Measurements from ENCODE around the gene MIDN. TPM values are rescaled to one million over a fixed set of nuclear protein-coding genes. Genes with fewer than 3 reads are reported as not detected.

The MIDN gene
- total RNA-seq, 1 donor from 2014 or later = 68.3 TPM

- Mint-ChIP-seq H3K4me1 (ENCODE audit: low read depth) (peaks cover 77% of the 10 kb centered on the region), H3K4me3 (ENCODE audit: unreplicated experiment) (peak within 1 kb of the TSS; percentile 84), H3K36me3 (ENCODE audit: low read depth) (peaks cover 33% of the 10 kb centered on the region), H3K9me3 (ENCODE audit: low read depth) (no peaks in the 10 kb centered on the region), H3K27me3 (ENCODE audit: low read depth) (no peaks in the 10 kb centered on the region), H3K27ac (ENCODE audit: unreplicated experiment) (peak within 1 kb of the TSS; percentile 93)
- no peak for TF ChIP-seq CTCF (IDR thresholded peaks at IDR 0.05)
- DNase-seq (ENCODE audit: low spot score) = peak; percentile 100
Measured at GRCh38 chr19:1269065-1269477, 20.7 kb downstream of the MIDN start, which contains the start of gene CIRBP. CIRBP (plus strand) TSS chr19:1269332; CDS start chr19:1270934, 1,602 bp downstream.

GRCh38 chr19:1269478-1270212 lies 21.3 kb downstream of the MIDN start:
- peak overlapping the region; percentile 93 for H3K27ac Mint-ChIP-seq (ENCODE audit: unreplicated experiment)
- peak overlapping the region; percentile 84 for H3K4me3 Mint-ChIP-seq (ENCODE audit: unreplicated experiment)
- no peaks in the 10 kb centered on the region for H3K9me3 Mint-ChIP-seq (ENCODE audit: low read depth)
- DNase-seq (ENCODE audit: low spot score) = no peak
- H3K36me3 Mint-ChIP-seq (ENCODE audit: low read depth) = peaks cover 33% of the 10 kb centered on the region
- peak; percentile 23 for TF ChIP-seq CTCF (IDR thresholded peaks at IDR 0.05)
- H3K4me1 Mint-ChIP-seq (ENCODE audit: low read depth) = peaks cover 76% of the 10 kb centered on the region
- no peaks in the 10 kb centered on the region for H3K27me3 Mint-ChIP-seq (ENCODE audit: low read depth)

GRCh38 chr19:1270213-1270853 lies 21.9 kb downstream of the MIDN start:
- DNase-seq (ENCODE audit: low spot score) = no peak
- peak overlapping the region; percentile 84 for H3K4me3 Mint-ChIP-seq (ENCODE audit: unreplicated experiment)
- no peaks in the 10 kb centered on the region for H3K9me3 Mint-ChIP-seq (ENCODE audit: low read depth)
- peak overlapping the region; percentile 93 for H3K27ac Mint-ChIP-seq (ENCODE audit: unreplicated experiment)
- H3K27me3 Mint-ChIP-seq (ENCODE audit: low read depth) = no peaks in the 10 kb centered on the region
- TF ChIP-seq CTCF (IDR thresholded peaks at IDR 0.05) = no peak
- H3K4me1 Mint-ChIP-seq (ENCODE audit: low read depth) = peaks cover 71% of the 10 kb centered on the region
- peaks cover 33% of the 10 kb centered on the region for H3K36me3 Mint-ChIP-seq (ENCODE audit: low read depth)

- Mint-ChIP-seq H3K27me3 (ENCODE audit: low read depth) (no peaks in the 10 kb centered on the region), H3K36me3 (ENCODE audit: low read depth) (peaks cover 33% of the 10 kb centered on the region), H3K4me1 (ENCODE audit: low read depth) (peaks cover 64% of the 10 kb centered on the region), H3K9me3 (ENCODE audit: low read depth) (no peaks in the 10 kb centered on the region), H3K27ac (ENCODE audit: unreplicated experiment) (peak overlapping the region; percentile 93), H3K4me3 (ENCODE audit: unreplicated experiment) (peak overlapping the region; percentile 84)
- TF ChIP-seq CTCF (IDR thresholded peaks at IDR 0.05) = no peak
- no peak for DNase-seq (ENCODE audit: low spot score)
Measured at GRCh38 chr19:1270854-1271527, 22.6 kb downstream of the MIDN start.
